Astrocyte (in vitro differentiated cells and primary cell): ENCODE measurements around the gene PLEKHN1.

ENCODE experiments used
- EZH2 ChIP-seq: IDR thresholded peaks from 2 replicates; pipeline ENCODE4 v1.6.1; 2012; ENCODE audit warnings: mild to moderate bottlenecking, low read length, inconsistent platforms; ENCODE audit not compliant: insufficient read depth
- TF ChIP-seq, protein P1 (sequence below): IDR thresholded peaks from 2 replicates; pipeline ENCODE4 v1.5.1; 2011; ENCODE audit warnings: low read depth, mild to moderate bottlenecking, inconsistent platforms, low read length, moderate library complexity; ENCODE audit not compliant: insufficient read depth

DNA sequence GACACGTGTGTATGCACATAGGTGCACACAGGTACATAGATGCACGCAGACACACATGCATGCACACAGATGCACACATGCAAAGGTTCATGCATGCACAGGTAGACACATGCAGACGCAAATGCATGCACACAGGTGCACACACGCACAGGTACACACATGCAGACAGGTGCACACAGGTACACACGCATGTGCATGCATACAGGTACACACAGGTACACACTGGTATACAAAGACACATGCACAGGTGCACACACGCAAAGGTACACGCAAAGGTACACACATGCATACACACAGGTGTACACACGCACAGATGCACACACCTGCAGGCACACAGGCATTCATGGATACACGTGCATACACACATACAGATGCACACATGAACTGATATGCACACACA, 16.0 kb upstream of the PLEKHN1 start:
- TF ChIP-seq, protein P1, sequence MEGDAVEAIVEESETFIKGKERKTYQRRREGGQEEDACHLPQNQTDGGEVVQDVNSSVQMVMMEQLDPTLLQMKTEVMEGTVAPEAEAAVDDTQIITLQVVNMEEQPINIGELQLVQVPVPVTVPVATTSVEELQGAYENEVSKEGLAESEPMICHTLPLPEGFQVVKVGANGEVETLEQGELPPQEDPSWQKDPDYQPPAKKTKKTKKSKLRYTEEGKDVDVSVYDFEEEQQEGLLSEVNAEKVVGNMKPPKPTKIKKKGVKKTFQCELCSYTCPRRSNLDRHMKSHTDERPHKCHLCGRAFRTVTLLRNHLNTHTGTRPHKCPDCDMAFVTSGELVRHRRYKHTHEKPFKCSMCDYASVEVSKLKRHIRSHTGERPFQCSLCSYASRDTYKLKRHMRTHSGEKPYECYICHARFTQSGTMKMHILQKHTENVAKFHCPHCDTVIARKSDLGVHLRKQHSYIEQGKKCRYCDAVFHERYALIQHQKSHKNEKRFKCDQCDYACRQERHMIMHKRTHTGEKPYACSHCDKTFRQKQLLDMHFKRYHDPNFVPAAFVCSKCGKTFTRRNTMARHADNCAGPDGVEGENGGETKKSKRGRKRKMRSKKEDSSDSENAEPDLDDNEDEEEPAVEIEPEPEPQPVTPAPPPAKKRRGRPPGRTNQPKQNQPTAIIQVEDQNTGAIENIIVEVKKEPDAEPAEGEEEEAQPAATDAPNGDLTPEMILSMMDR, result no peak
- no peak for TF ChIP-seq EZH2
